ENCODE results near the gene RPA3. TPM values are rescaled to one million over a fixed set of nuclear protein-coding genes. Genes with fewer than 3 reads are reported as not detected.

Gene RPA3
- total RNA-seq, 1 donor from 2014 or later: 33.7 TPM

GRCh38 chr7:7614018-7614741 is 104.2 kb downstream of the RPA3 start:
- no peak for TF ChIP-seq CTCF (conservative IDR thresholded peaks at IDR 0.05; ENCODE audit: low read depth, low read length)
- no peak for DNase-seq (ENCODE audit: low read depth)
- H3K4me3 ChIP-seq (ENCODE audit: low read depth, low read length): no peak overlapping the region

- no peak for DNase-seq (ENCODE audit: low read depth)
- no peak overlapping the region for H3K4me3 ChIP-seq (ENCODE audit: low read depth, low read length)
- no peak for TF ChIP-seq CTCF (conservative IDR thresholded peaks at IDR 0.05; ENCODE audit: low read depth, low read length)
These were observed 105.2 kb downstream of the RPA3 start for GRCh38 chr7:7613210-7613609.

- DNase-seq (ENCODE audit: low read depth): no peak
- no peak overlapping the region for H3K4me3 ChIP-seq (ENCODE audit: low read depth, low read length)
- TF ChIP-seq CTCF (conservative IDR thresholded peaks at IDR 0.05; ENCODE audit: low read depth, low read length): no peak
These were observed 105.9 kb downstream of the RPA3 start for GRCh38 chr7:7612519-7612918.

- TF ChIP-seq CTCF (conservative IDR thresholded peaks at IDR 0.05; ENCODE audit: low read depth, low read length): no peak
- no peak for DNase-seq (ENCODE audit: low read depth)
- H3K4me3 ChIP-seq (ENCODE audit: low read depth, low read length): no peak overlapping the region
These were observed 109.1 kb downstream of the RPA3 start for GRCh38 chr7:7609330-7609729.

- TF ChIP-seq CTCF (conservative IDR thresholded peaks at IDR 0.05; ENCODE audit: low read depth, low read length): no peak
- H3K4me3 ChIP-seq (ENCODE audit: low read depth, low read length): no peak overlapping the region
- no peak for DNase-seq (ENCODE audit: low read depth)
These were observed 111.4 kb downstream of the RPA3 start for GRCh38 chr7:7607010-7607409.

GRCh38 chr7:7596176-7596575 is 122.2 kb downstream of the RPA3 start:
- H3K4me3 ChIP-seq (ENCODE audit: low read depth, low read length): no peak overlapping the region
- TF ChIP-seq CTCF (conservative IDR thresholded peaks at IDR 0.05; ENCODE audit: low read depth, low read length): no peak
- DNase-seq (ENCODE audit: low read depth): no peak

- TF ChIP-seq CTCF (conservative IDR thresholded peaks at IDR 0.05; ENCODE audit: low read depth, low read length): no peak
- no peak for DNase-seq (ENCODE audit: low read depth)
- H3K4me3 ChIP-seq (ENCODE audit: low read depth, low read length): no peak overlapping the region
These were observed 123.0 kb downstream of the RPA3 start for GRCh38 chr7:7595451-7595850.

All from epithelial cell of proximal tubule (primary cell).